GM21447 (cell line): Measurements from ENCODE around the gene SMIM35.

Source experiments
- ATAC-seq: cut with Tn5 transposase; IDR thresholded peaks from one replicate; pipeline ENCODE4 v1.9.1; 2021; ENCODE audit not compliant: unreplicated experiment

SMIM35 gene

DNA sequence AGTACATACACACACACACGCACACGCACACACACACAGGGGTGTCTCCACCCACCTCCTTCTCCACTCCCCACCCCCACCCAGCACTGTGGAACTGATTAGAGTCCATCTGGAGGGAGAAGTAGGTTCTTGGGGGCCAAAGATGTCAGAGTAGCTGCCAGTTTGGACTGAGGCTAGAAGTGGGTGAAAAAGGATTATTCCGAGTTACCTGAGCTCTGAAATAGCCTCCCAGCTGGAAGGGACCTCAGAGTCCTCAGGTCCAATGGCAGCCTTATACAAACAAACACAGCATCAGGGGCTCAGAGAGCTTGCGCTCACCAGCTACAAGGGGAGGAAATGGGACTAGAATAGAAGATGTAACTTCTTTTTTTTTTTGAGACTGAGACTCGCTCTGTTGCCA is 79.7 kb downstream of the SMIM35 start:
- ATAC-seq, result no peak

DNA sequence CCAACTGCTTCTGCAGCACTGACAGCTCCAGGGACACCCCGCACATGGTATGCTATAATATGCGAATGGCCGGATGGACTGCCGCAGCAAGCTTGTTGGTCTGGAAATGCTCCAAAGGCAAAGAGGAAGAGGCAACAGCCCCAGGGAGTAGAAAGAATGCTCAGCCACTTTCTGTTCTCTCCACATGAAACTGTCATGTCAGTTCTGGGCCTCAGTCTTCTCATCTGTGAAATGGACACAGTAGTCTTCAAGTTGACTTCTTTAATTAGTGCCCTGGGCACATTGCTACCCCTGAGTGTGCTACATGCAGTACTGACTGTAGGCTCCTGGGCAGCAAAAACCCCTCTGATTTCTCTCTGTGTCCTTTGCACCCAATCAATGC is 80.6 kb downstream of the SMIM35 start:
- ATAC-seq, result no peak

DNA sequence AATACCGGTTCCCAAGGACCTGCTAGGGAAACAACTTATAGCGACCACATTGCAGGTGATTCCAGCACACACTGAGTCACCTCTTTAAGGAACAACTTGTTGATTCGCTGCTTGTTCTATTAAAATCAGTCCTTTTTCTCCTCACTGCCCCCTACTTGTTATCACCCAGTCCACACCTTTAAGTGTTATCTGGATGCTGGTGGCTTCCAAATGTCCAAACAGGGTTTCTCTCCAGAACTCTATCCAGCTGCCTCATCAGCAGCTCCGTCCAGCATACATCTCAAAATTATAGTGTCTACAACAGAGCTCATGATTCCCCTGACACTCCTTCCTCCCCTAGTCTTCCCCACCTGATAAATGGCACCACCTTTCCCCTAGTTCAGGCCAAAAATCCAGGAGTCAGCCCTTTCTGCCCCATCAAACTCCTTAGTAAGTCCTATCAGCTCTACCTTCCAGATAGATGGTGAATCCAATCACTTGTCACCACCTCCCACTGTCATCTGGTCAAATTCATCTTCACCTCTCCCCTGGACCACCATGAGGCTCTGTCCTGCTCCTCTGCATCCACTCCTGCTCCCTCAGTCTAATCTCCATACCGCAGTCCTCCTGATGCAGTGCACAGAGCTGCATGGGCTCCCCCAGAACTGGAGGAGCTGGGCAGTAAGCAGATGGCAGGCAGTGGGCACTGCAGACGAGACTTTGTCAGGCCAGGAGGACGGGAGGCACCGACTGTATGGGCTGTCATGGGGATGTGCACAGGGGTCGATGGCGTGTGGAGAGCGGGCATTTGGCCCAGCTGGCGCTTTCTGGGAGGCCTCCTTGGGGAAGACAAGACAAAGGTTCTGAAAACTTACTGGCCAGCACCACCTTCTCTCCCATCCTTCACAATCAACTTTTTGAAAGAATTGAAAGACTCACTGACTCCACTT is 81.3 kb downstream of the SMIM35 start:
- no peak for ATAC-seq

DNA sequence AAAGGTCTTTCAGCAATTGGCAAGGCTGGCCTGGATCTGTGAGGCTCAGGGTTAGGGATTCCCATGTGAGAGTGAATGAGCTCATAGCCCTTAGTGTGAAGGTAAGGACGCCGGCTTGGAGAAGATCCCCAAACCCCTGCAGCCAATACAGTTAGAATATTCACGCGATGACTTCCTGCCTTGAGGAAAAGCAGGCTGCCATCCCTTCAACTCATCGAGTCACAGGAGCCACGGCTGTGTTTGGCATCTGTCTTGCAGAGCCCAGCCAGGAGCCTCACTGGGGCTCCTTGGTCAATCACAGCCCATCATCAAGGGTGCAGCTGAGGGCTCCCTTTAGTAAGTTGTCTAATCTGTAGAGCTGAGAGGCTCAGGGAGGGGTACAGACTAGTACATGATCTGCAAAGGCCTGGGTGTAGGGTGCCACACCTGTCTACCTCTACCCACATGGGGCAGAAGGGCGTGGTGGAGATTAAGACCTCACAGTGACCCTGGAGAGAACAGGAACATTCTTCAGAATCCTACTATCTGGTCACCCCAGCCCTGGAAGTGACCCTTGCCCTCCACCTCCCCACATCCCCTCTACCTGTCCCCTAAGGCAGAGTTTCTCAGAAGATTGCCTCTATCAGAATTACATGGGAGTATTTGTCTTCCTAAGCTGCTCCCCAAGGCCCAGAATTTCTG is 82.1 kb downstream of the SMIM35 start:
- ATAC-seq, result no peak

DNA sequence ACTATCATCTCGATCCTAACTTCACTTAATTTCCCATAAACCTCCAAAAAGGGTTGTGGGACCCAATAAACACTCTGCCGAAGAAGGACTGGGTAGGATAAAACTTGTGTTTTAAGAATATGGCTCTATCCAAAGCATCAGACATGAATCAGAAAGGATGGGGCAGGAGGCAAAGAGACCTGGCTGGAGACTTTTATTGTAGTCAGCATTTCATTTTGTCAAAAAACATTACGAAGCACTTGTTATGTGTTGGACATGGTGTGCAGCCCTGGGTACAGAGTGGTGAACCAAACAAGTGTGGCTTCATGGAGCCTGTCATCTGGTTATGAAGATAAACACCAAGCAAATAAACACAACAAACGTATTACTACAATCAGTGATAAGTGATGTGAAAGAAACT is 83.3 kb downstream of the SMIM35 start:
- no peak for ATAC-seq

DNA sequence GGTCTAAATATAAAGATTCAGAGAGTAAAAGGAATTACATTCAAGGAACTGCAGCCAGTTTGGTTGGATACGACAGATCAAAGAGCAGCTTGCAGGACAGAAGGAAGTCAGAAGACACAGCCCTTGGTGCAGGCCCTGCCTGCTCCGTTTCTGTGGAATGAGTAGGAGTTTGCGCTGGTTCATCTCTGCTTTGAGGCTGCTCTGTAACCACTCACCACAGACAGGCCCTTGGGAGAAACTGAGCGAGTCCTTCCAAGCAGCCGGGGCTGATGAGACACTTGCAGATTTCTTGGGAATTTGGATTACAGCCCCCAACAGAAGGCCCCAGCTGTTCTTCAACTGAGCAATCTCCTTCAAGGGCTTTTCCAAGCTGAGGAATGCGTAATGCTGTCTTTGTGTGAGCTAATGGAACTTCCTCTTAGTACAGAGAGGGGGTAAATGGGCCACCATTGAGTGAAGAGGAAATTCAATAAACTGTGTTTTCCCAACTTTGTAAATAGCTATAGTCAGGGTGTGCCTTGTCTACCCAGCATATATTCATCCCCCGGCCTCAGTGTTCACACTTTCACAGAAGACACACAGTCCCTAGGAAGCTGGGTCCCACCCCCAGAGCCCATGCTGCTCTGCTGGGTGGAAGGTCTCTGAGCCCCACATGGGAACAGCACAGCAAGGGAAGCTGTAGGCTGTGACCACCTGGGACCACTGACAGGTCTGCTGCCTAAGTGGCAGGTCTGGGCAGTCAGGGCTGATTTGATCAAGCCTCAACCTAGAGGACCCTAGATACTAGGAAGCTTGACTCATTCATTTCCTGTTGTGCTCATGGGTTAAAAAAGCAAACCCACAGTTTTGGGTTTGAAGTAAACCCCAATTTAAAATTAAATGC is 84.0 kb downstream of the SMIM35 start:
- no peak for ATAC-seq

DNA sequence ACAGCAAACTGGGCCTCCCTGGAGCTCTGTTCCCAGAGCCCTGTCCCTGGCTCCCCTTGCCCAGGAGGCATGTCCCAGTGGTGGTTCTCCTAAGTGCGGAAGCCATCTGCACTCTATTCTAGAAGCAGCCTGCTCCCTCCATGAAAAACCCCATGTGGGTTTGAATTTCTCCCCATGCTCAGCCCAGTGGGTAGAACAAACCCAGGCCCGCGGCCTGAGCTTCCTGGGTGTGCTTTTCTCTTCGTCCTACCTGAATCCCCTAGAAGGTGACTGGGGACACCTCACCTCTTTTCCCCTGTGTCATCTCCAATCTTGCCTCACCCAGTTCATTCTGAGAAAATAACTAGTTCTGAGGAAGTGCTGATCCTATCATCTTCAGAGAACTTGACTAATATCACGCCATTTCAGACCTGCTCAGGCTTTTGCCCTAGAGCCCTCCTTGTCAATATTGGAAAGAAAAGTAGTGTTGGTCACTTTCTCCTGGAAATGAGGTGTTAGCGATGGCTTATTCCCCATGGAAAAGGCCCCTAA is 84.7 kb downstream of the SMIM35 start:
- ATAC-seq, result no peak

DNA sequence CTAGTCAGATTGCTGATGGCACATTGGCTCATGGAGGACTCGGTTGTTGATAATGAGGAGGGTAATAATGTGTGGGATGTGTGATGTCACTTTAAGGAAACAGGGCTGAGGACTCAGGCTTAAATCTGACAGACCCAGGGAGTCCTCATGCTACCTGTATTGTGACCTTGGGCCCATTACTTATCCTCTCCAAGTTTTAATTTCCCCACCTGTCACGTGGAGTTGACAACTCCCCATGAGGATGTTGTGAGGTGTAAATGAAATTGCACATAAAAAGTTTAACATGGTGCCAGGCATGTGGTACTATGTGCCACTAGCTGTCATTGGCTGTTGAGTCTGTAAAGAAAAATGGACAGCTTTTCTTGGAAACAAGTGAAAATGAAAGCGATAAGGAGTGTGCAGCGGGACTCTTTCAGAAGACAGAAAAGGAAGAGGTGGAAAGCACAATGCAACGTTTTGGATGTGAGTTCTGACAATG is 85.2 kb downstream of the SMIM35 start:
- no peak for ATAC-seq

DNA sequence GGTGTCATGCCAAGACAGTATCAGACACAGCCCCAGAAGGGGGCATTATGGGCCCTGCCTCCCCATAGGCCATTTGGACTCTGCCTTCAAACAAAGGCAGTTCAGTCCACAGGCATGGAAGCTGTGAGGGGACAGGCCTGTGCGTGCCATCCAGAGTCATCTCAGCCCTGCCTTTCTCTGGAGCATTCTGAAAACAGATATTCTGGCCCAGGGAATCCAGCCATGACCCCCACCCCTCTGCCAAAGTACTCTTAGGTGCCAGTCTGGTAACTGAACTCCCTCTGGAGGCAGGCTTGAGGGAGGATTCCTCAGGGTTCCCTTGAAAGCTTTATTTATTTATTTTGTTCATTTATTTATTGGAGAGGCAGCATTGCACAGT is 85.9 kb downstream of the SMIM35 start:
- ATAC-seq, result no peak

DNA sequence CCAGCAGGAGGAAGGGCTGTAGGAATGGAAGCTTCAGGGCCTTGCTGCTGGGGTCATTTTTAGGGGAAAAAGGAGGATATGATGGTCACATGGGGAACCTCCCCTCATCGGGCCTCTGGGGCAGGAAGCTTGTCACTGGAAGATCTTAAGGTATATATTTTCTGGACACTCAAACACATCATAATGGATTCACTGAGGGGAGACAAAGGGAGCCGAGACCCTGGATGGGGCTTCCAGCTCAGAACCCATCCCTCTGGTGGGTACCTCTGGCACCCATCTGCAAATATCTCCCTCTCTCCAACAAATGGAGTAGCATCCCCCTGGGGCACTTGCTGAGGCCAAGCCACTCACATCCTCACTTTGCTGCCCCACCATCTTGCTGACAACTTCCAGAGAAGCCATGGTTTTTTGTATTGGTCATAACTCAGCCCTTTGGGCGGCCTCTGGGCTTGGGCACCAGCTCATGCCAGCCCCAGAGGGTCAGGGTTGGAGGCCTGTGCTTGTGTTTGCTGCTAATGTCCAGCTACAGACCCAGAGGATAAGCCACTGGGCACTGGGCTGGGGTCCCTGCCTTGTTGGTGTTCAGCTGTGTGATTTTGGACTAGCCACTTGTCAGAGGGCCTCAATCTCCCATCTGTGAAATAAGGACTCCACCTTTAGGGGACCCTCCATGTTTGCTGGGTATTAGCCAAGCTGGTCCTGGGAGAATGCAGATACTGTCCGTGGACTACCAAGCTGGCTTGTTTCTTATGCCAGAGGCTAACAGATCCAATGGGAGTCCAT is 86.5 kb downstream of the SMIM35 start:
- ATAC-seq, result no peak

DNA sequence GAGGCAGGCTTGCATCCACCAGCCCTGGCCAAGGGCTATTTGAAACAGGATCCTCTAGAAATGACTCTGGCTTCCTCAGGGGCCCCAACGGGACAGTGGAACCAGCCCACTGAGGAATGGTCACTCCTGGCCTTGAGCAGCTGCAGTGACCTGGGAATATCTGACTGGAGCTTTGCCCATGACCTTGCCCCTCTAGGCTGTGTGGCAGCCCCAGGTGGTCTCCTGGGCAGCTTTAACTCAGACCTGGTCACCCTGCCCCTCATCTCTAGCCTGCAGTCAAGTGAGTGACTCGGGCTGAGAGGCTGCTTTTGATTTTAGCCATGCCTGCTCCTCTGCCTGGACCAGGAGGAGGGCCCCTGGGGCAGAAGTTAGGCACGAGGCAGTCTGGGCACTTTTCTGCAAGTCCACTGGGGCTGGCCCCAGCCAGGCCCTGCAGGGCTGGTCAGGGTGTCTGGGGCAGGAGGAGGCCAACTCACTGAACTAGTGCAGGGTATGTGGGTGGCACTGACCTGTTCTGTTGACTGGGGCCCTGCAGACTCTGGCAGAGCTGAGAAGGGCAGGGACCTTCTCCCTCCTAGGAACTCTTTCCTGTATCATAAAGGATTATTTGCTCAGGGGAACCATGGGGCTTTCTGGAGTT is 87.3 kb downstream of the SMIM35 start:
- ATAC-seq, result no peak

DNA sequence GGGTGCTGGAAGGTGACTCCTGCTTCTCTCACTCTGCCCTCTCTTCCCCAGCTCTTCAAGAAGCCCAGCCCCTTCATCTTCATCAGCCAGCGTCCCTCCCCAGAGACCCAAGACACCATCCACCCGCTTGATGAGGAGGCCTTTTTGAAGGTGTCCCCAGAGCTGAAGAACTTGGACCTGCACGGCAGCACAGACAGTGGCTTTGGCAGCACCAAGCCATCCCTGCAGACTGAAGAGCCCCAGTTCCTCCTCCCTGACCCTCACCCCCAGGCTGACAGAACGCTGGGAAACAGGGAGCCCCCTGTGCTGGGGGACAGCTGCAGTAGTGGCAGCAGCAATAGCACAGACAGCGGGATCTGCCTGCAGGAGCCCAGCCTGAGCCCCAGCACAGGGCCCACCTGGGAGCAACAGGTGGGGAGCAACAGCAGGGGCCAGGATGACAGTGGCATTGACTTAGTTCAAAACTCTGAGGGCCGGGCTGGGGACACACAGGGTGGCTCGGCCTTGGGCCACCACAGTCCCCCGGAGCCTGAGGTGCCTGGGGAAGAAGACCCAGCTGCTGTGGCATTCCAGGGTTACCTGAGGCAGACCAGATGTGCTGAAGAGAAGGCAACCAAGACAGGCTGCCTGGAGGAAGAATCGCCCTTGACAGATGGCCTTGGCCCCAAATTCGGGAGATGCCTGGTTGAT is 88.0 kb downstream of the SMIM35 start:
- no peak for ATAC-seq

DNA sequence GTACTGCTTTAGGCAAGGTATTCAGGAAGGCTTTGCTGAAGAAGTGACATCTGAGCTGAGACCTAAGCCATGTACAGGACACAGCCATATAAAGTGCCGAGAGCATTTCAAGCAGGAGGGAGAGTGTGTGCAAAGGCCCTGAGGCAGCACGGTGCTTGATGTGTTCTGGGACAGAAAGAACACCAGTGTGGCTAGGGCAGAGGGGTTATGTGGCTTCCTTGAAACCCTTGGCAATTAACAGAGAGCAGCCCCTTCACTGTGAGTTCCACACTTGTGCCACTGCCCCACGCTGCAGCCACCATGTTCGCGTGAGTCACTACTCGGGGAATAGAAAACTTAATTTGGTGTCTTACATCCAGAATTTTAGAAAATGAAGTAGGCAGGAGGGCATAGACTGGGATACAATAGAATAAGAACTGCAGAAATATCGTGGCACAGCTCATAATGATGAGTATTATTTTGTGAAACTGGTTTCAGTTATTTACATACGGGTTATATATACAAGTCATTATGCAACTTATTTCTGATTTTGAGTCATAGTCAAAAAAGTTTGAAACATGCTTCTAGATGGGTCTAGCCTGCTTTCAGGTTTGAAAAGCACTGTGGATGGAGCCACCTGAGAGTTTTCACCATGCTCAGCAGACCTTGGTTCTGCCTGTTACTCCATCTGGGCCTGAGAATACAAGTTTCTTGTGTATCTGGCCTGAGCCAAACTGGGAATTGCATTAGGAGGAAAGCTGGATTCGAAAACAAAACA is 88.8 kb downstream of the SMIM35 start:
- peak; percentile 76 for ATAC-seq

DNA sequence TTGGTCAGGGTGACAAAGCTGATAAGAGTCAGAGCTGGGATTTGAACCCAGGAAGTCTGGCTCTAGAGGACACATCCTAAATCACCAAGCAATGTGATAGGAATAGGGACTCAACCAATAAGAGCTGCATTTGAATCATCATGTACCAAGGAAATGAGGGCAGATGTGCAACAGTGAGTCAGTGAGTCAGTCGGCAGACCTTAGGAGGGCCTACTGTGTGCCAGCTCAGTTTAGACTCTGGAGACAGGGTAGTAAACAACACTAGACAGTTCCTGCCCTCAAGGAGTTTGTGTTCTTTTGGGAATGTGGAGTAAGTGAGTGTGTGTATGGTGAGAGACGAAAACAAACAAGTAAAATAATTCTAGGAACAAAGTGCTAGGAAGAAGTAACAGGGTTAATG is 89.4 kb downstream of the SMIM35 start:
- no peak for ATAC-seq

DNA sequence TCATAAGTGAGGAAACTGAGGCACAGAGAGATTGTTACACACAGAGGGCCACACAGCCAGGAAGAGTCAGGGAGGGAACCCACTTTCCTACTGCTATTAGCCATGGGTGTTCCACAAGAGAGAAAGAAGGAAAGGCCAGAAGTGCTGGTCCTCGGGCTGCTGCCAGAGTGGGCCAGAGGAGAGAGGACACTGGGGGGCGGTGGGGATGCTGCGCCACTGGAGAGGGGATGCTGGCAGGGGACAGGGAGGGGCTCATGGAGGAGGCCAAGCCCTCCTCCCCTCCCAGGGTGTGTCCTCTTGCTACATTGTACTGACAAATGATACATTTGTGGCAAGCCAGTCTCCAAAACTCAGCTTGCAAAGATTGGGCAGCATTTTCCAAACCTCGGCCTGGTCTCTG is 90.7 kb downstream of the SMIM35 start:
- no peak for ATAC-seq

DNA sequence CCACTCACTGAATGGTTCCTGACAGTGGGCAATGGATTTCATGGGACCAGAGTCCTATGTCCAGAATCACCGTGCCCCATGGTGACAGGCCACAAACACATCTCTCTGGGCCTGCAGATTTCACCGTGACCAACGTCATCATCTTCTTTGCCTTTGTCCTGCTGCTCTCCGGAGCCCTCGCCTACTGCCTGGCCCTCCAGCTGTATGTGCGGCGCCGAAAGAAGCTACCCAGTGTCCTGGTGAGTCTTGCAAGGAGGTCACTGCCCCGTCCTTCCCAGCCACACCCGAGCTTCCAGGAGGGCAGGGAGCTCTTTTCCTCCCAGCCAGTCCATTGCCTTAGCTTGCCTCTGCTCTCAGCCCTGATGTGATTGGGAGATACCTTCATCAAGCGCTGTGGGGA is 91.3 kb downstream of the SMIM35 start:
- ATAC-seq, result no peak

DNA sequence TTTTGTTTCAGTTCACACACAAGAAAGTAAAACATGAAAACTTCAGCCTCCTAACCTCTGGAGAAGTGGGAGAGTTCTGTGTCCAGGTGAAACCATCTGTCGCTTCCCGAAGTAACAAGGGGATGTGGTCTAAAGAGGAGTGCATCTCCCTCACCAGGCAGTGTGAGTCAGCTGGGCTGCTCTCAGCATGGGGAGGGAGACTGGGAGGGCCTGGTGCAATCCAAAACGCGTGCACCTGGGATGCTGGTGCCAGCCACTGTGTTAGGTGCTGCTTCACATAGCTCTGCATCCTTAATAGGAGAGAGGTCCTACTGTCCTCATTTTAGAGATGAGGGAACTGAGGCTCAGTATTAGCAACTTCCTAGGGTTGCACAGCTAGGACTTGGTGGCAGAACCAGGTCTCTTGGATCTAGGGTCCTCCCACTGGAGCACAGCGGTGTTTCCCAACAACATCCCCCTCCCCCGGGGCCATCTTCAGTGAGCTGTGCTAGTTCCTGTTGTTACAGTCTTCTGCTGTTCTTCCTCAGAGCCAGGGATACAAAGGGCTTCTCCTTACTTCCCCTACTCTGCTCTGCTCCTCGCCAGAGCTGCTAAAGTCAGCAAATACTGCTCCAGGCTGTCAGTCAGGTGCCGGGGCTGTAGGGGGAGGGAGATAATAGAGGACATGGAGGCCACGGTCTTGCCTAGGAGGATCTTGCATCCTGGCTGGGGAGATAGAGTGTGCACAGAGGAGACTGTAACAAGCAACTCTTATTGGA is 92.6 kb downstream of the SMIM35 start:
- ATAC-seq, result no peak

DNA sequence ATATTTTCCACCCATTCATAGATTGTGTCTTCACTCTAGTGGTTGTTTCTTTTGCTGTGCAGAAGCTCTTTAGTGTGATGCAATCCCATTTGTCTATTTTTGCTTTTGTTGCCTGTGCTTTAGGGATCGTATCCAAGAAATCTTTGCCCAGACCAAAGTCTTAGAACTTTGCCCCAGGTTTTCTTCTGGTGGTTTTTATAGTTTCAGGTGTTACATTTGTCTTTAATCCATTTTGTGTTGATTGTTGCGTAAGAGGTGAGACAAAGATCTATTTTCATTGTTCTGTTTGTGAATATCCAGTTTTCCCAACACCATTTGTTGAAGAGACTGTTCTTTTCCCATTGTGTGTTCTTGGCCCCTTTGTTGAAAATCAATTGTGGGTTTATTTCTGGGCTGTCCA is 94.1 kb downstream of the SMIM35 start:
- ATAC-seq, result no peak
